SIG-M5 treated with dmso at 0.1 percent for 504 hours (cell line): ENCODE data around the gene SYDE2.

Source experiments
- DNase-seq: peaks from one replicate; lab custom pipeline; 2025; ENCODE audit not compliant: unreplicated experiment; lab: John Stamatoyannopoulos, UW

Gene SYDE2

DNA sequence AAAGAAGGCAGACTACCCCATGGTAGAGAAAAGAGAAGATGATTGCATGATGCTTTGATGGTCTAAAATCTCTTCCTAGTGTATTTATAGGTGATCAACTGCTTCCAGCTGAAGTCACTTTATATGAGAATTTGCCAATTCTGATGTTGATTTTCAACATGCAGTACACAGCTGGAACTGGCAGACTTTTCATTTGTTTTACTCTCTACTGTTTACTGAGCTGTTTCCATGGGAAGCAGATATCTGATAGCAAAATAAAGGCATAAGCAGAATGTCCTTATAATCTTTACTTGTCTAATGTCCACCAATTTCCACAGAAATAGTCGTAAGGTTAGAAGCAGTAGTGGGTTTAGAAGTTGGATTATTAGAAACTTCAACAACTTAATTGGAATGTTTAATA is 74.9 kb downstream of the SYDE2 start:
- DNase-seq = no peak

DNA sequence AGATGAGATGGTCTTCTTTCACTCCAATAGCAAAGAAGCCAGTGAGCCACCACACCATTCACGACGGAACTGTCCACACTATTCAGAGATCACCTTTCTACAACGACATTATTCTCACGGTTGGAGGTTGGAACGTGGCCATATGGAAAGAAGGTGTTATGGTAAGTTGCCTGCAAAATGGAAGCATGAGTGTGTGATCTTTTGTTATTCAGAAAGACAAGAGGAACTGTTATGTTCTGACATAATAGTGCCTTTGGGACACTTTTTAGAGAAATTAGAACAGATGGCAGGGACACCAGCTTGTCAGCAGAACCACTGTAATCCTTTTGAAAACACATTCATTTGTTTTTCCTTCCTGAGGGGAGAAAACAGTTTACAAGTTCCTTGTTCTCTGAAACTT is 76.7 kb downstream of the SYDE2 start:
- DNase-seq = no peak

DNA sequence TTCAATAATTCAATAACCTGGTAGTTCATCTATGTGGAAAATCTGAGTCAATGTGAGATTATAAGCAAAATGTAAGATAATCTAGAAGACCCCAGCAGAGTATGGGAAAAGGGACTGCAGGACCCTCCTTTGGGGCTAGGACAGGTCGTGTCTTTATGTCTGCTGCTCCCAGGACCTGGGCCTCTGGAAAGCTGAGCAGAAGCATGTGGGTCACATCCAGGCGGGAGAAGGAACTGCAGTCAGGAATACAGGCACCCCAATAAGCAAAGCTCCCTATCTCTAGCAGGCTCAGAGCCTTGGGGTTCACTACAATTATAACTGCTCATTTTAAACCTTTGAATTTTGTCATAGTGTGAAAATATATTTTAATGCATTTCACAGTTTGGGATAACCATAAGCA is 78.6 kb downstream of the SYDE2 start:
- no peak for DNase-seq

DNA sequence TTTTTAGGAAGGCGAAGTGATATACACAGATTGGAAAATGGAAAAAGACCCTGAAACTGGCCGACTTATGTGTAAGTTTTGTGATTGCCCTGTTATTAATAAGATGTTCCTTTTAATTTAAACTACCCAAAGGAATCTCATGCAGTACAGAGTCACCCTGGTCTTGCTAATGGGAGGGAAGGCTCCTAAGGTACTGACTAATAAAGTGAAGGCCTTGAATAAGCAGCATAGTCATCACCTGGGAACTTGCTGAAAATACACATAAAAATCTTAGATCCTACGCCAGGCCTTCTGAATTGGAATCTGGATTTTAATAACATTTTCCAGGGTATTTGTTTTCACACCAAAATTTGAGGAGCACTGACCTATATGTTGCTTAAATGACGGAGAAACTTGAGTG is 79.1 kb downstream of the SYDE2 start:
- no peak for DNase-seq

DNA sequence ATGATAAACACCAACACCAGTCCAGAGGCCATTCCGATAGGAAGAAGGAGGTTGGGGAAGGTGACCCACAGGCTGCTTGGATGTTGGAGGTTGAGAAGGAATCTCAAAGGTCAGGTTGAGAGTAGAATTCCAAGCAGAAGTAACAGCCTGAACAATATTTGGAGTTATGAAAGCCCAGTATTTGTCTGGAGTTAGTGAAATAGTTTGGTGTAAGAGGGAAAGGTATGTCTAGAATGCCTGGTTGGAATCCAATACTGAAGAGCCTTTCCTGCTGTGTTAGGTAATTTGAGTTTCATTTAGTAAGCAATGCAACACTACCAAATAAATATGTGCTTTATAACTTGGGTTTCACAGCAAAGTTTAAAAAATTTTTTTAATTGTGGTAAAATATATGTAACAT is 82.1 kb downstream of the SYDE2 start:
- no peak for DNase-seq

DNA sequence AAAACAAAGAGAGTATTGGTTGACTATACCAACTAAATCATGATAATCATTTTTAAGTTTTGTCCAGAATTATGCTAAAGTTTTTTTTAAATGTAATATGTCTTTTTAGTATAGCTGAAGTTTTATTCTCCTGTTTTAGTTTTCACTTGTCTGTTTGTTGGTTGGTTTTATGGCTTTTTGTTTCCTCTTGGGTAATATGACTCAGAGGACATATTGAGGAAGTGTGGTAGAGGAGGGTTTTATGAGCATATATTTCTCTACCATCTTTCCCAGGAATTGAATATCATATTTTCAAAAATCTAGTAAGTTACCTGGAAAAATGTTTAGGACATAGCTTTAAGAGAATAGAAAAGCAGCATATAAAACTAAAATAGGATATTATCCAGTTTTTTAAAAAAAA is 84.0 kb downstream of the SYDE2 start:
- peak; percentile 57 for DNase-seq

DNA sequence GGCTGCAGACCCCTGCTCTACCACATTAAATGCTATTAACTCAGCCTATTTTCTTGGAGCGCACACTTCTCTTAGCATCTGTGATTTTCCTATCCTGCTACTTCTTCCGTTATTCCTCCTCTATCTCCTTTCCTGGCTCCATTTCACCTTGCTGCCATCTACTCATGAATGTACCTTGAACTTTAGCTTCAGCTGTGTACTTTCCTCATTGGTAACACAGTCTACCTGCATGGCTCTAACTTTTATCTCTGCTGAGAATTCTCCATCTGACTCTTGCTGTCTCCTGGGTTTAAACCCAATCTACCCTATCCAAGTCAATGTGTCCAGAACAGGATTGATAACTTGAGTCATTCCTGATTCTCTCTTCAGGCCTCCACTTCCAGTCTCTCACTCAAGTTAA is 84.9 kb downstream of the SYDE2 start:
- DNase-seq = no peak

DNA sequence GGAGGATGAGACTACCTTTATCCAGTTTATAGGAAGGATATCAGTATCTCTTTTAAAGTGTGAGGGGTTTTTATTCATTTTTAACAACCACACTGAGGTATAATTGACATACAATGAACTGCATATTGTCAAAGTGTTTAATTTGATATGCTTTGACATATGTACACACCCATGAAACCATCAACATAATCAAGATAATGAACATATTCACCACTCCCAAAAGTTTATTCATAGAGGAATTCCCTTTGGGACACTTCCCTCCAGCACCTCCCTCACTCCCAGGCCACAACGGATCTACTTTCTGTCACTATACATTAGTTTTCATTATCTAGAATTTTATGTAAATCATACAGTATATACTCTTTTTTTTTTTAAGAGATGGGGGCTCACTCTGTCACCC is 89.1 kb downstream of the SYDE2 start:
- DNase-seq = no peak

DNA sequence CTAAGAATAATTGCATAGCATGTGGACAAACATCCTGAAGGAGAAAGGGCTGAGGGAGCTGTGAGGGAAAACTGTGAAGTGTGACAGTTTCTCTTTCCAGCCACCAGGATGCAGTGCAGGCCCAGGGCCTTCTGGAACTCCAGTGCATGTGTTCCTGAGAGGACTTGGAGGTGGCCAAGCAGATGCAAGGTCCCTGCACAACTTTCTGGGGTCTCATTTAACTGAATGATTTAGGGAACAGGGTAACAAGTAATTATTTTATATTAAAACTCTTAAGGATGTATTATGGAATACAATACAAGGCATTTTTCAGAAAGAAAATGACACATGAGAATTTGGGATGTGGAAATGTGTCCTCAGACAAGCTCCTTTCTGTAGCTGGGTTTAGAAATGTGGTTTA is 91.3 kb downstream of the SYDE2 start:
- DNase-seq = peak; percentile 43
